Measurements from ENCODE around the gene HOXB8. TPM values are rescaled to one million over a fixed set of nuclear protein-coding genes. Genes with fewer than 3 reads are reported as not detected.
A peak's percentile ranks its signal among the peaks of the same experiment; 100 is the strongest.

HOXB8 gene
- total RNA-seq, 1 experiment from 2014 or later: 11.2 TPM

DNA sequence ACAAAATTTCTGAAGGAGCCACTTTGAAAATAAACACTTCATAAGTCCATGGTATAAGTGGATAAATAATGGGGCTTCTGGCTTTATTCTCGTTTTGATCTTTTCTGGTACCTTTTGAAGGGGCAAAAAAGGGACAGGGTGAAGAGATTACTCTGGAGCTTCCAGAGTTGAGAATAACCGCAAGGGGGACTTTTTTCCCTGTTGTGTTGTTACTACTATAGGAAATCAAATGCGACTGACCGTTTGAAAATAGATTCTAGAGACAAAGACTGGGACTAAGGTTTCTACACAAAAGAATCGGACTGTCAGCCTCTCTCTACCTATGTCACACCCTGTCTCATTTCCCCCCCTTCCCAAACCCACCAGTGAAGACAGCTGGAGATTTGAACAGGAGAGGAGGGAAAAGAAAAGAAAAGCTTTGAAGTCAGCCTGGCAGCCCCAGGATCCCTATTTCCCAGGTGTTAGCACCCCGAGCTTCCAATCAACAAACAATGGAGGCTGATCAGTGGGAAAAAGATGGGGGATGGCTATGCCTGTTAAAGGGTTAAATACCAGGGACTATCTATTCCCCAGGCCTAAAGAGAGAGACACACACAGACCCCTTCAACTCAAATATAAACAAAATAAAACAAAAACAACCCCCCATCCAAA lies 45.3 kb downstream of the HOXB8 start:
- no peak for DNase-seq (ENCODE audit: low read depth)

GRCh38 chr17:48569240-48569582 lies 45.9 kb downstream of the HOXB8 start:
- DNase-seq (ENCODE audit: low read depth): no peak

DNA sequence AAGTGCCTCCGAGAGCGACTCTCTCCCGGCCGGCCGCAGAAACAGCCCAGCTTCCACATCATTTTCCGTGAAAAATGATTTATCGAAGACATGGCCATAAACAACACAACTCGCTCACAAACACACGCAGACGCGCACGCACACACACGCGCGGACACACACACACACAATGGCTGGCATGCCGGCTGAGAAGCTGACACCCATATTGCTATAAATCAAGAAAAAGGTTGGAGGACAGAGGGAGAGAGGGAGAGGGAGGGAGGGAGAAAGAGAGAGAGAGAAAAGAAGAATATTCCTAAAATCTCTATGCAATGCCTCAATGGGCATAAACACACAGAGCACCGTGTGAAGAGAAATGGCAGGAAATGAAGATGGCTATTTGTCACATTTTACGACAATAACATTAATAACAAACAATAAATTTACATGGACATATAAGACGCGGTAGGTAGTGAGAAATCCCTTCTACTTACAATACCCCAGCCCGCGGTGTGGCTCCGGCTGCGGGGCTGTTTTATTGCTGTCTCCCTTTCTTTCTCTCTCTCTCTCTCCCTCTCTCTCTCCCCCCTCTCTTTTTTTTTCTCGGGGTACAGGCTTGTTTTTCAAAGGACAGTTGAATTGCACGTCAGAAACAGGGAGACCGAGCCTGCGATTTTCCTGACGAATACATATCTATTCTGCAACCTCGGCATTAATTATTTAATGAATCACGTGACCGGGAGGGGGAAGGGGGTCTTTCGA lies 46.4 kb downstream of the HOXB8 start:
- DNase-seq (ENCODE audit: low read depth): no peak

DNA sequence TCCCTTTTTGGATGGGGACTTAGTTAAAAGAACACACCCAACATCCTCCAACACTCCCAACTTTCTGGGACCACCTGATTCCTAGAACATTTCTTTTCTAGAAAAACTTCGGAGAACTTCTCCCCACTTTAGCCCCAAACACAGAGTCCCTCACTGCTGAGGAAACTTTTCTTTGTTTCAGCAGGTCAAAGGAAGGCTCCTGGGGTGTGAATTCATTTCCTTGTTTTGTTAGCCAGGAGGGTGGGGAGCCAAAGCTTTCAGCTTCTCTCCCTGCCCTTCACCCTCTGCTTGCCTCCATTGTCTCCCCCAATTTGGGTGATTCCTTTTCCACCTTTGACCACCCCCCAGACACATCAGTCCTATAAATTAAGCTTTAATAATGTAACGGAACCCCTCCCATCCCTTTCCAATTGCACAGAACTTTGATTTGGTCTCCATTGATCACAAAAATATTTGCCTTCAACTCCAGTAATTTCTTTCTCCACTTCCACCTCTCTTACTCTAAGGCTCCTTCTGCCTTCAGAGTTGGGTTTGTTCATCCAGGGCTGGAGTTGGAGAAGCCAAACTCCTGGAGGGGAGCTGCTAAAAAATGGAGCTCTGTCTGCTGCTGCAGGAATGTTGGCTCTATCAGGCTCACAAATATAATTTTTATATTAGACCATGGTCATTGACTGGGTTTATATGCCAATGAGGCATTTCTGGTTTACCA lies 47.3 kb downstream of the HOXB8 start:
- DNase-seq (ENCODE audit: low read depth): no peak

DNA sequence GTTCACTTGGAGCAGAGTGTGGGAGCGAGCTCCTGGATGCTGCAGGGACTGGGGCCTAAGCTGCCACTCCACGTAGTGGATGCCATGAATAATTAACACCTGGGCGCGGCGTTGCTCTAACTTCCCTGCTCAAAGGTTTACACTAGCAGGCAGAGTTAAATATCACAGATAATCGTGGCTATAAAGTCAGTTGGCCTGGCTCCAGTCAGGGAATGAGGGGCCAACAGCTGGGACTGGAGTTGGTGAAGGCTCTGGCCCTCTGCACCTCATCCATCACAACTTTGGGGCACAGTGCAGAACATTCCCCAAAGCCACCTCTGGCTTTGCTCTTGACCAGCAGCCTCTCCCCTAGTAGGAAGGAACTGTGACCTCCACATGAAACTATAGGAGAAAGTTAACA lies 47.9 kb downstream of the HOXB8 start:
- DNase-seq (ENCODE audit: low read depth): no peak

GRCh38 chr17:48566717-48567116 lies 48.4 kb downstream of the HOXB8 start:
- DNase-seq (ENCODE audit: low read depth): no peak

GRCh38 chr17:48565925-48566710 lies 49.0 kb downstream of the HOXB8 start:
- DNase-seq (ENCODE audit: low read depth): no peak

GRCh38 chr17:48565022-48565554 lies 50.0 kb downstream of the HOXB8 start:
- DNase-seq (ENCODE audit: low read depth): no peak

DNA sequence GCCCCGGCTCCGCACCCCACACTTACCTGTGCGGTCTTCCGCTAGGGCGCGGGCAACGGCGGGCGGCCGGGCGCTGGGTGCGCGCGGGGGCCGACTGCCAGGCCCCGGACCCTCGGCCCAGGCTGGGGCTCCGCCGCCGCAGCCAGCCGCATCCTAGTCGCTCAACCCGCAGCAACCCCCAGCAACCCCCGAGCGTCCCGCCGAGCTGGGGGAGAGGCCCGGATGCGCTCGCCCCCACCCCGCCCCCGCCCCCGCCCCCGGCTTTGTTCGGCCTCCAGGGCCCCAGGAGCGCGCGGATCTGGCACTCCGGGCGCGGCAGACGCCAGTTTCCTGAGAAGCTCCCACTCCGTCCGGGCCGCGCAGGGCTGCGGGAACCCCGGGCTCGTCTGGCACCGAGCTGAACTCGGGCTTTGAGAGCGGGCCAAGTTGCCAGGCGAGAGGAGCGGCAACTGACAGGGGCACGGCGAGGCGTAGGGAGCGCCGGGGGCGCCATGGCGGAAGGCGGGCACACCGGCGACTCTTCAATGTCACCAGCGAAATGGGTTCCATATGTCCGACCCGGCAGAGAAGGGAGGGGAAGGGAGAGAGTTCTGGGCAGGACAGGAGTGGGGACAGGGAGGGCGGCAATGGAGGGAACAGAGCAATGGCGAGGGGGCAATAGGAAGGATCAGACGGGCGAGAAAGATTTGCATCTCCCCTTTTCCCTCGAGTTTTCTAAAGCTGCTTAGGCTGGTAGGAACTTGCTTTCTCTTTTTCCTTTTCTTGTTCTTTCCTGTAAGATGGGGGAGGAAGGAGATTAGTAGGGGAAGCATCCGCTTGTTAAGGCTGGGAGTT lies 50.7 kb downstream of the HOXB8 start:
- DNase-seq (ENCODE audit: low read depth): no peak

GRCh38 chr17:48563867-48564187 lies 51.3 kb downstream of the HOXB8 start:
- no peak for DNase-seq (ENCODE audit: low read depth)

GRCh38 chr17:48563385-48563838 lies 51.7 kb downstream of the HOXB8 start:
- DNase-seq (ENCODE audit: low read depth): no peak

- no peak for DNase-seq (ENCODE audit: low read depth)
Measured at GRCh38 chr17:48562934-48563333, 52.2 kb downstream of the HOXB8 start.

Small RNA genes within 50 kb of the gene (small RNA-seq; reads per million reads assigned to genes)
- gene MIR196A1: 1.9 reads per million, percentile 82 among the genes with 10 or more reads in this experiment

Other genes with a start within 250 kb of the HOXB8 start
- 0.18 TPM in 1 of 2 replicates, not detected in the other for gene SKAP1, start 185.1 kb downstream of the HOXB8 start, total RNA-seq (2014; rRNA removed; shearing (Covaris generic))
- not detected in 2 replicates for gene HOXB1, start 84.3 kb downstream of the HOXB8 start, total RNA-seq (2014; rRNA removed; shearing (Covaris generic))
- 34.3 and 40.1 TPM in 2 replicates for gene HOXB2, start 70.2 kb downstream of the HOXB8 start, total RNA-seq (2014; rRNA removed; shearing (Covaris generic))
- 3.9 and 4.3 TPM in 2 replicates for gene HOXB4, start 36.9 kb downstream of the HOXB8 start, total RNA-seq (2014; rRNA removed; shearing (Covaris generic))
- 3.0 and 4.2 TPM in 2 replicates for gene HOXB3, start 25.1 kb downstream of the HOXB8 start, total RNA-seq (2014; rRNA removed; shearing (Covaris generic))
- 0.47 and 0.51 TPM in 2 replicates for gene HOXB5, start 21.5 kb downstream of the HOXB8 start, total RNA-seq (2014; rRNA removed; shearing (Covaris generic))
- gene HOXB6, start 10.3 kb downstream of the HOXB8 start, total RNA-seq (2014; rRNA removed; shearing (Covaris generic)): 19.2 and 23.4 TPM in 2 replicates
- gene HOXB7, start 4.3 kb downstream of the HOXB8 start, total RNA-seq (2014; rRNA removed; shearing (Covaris generic)): 12.3 and 17.8 TPM in 2 replicates
- 25.1 and 31.4 TPM in 2 replicates for gene HOXB9, start 11.1 kb upstream of the HOXB8 start, total RNA-seq (2014; rRNA removed; shearing (Covaris generic))
- not detected in 2 replicates for gene PRAC1, start 107.2 kb upstream of the HOXB8 start, total RNA-seq (2014; rRNA removed; shearing (Covaris generic))
- gene PRAC2, start 107.9 kb upstream of the HOXB8 start, total RNA-seq (2014; rRNA removed; shearing (Covaris generic)): not detected in 2 replicates
- 0.11 and 0.13 TPM in 2 replicates for gene HOXB13, start 113.5 kb upstream of the HOXB8 start, total RNA-seq (2014; rRNA removed; shearing (Covaris generic))
- 0.21 and 1.0 TPM in 2 replicates for gene TTLL6, start 201.9 kb upstream of the HOXB8 start, total RNA-seq (2014; rRNA removed; shearing (Covaris generic))
- gene CALCOCO2, start 215.7 kb upstream of the HOXB8 start, total RNA-seq (2014; rRNA removed; shearing (Covaris generic)): 22.5 and 27.2 TPM in 2 replicates

Measured in HT1080 (cell line).